WTC11 (cell line): ENCODE results near the gene ZCCHC8.

ENCODE experiments used
- AFF4 ChIP-seq: sonication (generic); formaldehyde crosslinking; IDR thresholded peaks from 2 replicates; pipeline ENCODE4 v1.8.1; 2023; ENCODE audit warnings: mild to moderate bottlenecking, missing genetic modification reagents, borderline replicate concordance
- ATF6 ChIP-seq: sonication (generic); formaldehyde crosslinking; IDR thresholded peaks from 2 replicates; pipeline ENCODE4 v1.8.1; 2023; ENCODE audit warnings: mild to moderate bottlenecking, missing genetic modification reagents
- CREM ChIP-seq: sonication (generic); formaldehyde crosslinking; IDR thresholded peaks from 2 replicates; pipeline ENCODE4 v1.8.1; 2022; ENCODE audit warnings: mild to moderate bottlenecking, missing genetic modification reagents, moderate library complexity
- CTCF ChIP-seq: fragments of 200-600 bp; IDR thresholded peaks from 2 replicates; pipeline ENCODE4 v1.8.0; 2022; ENCODE audit warnings: antibody characterized with exemption
- E2F1 ChIP-seq: sonication (generic); formaldehyde crosslinking; IDR thresholded peaks from 2 replicates; pipeline ENCODE4 v1.8.0; 2022; ENCODE audit warnings: mild to moderate bottlenecking, missing genetic modification reagents
- FOXK1 ChIP-seq: sonication (generic); formaldehyde crosslinking; IDR thresholded peaks from 2 replicates; pipeline ENCODE4 v1.8.0; 2022; ENCODE audit warnings: mild to moderate bottlenecking, moderate library complexity, missing genetic modification reagents
- MAX ChIP-seq: sonication (generic); formaldehyde crosslinking; IDR thresholded peaks from 2 replicates; pipeline ENCODE4 v1.8.0; 2022; ENCODE audit warnings: mild to moderate bottlenecking, missing genetic modification reagents
- TP53 ChIP-seq: sonication (generic); formaldehyde crosslinking; IDR thresholded peaks from 2 replicates; pipeline ENCODE4 v1.8.1; 2023; ENCODE audit warnings: mild to moderate bottlenecking, missing genetic modification reagents
- ZBTB21 ChIP-seq: sonication (generic); formaldehyde crosslinking; IDR thresholded peaks from 2 replicates; pipeline ENCODE4 v1.8.1; 2023; ENCODE audit warnings: mild to moderate bottlenecking, missing genetic modification reagents, borderline replicate concordance
- TF ChIP-seq, protein P1 (sequence below): sonication (generic); formaldehyde crosslinking; IDR thresholded peaks from 2 replicates; pipeline ENCODE4 v1.8.1; 2023; ENCODE audit warnings: mild to moderate bottlenecking, moderate library complexity, missing genetic modification reagents

GRCh38 chr12:122452701-122453285 lies 47.9 kb downstream of the ZCCHC8 start:
- TF ChIP-seq CTCF (no peak), TP53 (CRISPR knock-in tag) (no peak), MAX (CRISPR knock-in tag) (no peak), E2F1 (CRISPR knock-in tag) (no peak), CREM (CRISPR knock-in tag) (no peak), ZBTB21 (CRISPR knock-in tag) (no peak), FOXK1 (CRISPR knock-in tag) (no peak), ATF6 (CRISPR knock-in tag) (no peak), AFF4 (no peak)
- TF ChIP-seq, protein P1, sequence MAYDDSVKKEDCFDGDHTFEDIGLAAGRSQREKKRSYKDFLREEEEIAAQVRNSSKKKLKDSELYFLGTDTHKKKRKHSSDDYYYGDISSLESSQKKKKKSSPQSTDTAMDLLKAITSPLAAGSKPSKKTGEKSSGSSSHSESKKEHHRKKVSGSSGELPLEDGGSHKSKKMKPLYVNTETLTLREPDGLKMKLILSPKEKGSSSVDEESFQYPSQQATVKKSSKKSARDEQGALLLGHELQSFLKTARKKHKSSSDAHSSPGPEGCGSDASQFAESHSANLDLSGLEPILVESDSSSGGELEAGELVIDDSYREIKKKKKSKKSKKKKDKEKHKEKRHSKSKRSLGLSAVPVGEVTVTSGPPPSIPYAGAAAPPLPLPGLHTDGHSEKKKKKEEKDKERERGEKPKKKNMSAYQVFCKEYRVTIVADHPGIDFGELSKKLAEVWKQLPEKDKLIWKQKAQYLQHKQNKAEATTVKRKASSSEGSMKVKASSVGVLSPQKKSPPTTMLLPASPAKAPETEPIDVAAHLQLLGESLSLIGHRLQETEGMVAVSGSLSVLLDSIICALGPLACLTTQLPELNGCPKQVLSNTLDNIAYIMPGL (CRISPR knock-in tag), result no peak
